NK-92 (cell line): ENCODE results near the gene CATSPER3.

Experiments used
- DNase-seq: peaks from one replicate; lab custom pipeline; 2025; ENCODE audit not compliant: unreplicated experiment; lab: John Stamatoyannopoulos, UW

CATSPER3 gene

DNA sequence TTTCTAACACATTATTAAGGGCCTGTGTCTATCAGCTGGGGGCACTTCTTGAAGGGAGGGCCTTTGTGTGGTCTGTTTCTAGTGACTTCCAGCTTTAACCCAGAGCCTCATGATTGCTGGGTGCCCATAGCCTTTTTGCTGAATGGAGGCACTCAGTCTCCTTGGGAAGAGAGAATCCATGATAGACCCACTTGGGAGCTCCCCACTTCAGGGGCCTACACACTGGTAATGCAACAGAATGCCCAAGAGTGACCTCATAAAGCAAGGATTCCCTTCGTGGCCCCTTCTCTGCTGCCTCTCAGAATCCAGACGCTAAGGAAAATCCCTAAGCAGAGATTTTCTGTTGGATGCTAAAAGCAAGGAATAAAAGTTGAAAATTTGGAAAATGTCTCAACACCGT is at the start of gene CATSPER3:
Gene CATSPER3 (plus strand): TSS at position 301 of the 400 bp plus-strand sequence. CDS start 85 bp downstream, at position 386.
- no peak for DNase-seq

DNA sequence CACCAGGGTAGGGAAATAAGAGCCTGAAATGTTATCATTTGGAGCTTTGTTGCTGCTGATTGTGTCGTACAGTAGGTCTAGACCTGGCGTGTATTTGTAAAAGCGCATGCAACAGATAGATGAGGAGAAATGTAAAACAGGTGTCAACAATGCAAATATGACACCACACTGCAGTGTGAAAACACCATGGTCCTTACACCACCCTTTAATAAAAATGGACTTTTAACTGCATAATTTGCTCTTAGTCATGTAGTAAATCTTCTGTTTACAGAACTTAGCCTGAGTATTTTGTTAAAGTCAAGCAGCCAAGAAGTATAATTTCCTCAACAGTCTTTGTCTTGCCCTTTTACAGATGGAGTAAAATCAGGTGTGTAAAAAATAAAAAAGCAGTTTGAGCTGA is 48.8 kb upstream of the CATSPER3 start:
- no peak for DNase-seq

DNA sequence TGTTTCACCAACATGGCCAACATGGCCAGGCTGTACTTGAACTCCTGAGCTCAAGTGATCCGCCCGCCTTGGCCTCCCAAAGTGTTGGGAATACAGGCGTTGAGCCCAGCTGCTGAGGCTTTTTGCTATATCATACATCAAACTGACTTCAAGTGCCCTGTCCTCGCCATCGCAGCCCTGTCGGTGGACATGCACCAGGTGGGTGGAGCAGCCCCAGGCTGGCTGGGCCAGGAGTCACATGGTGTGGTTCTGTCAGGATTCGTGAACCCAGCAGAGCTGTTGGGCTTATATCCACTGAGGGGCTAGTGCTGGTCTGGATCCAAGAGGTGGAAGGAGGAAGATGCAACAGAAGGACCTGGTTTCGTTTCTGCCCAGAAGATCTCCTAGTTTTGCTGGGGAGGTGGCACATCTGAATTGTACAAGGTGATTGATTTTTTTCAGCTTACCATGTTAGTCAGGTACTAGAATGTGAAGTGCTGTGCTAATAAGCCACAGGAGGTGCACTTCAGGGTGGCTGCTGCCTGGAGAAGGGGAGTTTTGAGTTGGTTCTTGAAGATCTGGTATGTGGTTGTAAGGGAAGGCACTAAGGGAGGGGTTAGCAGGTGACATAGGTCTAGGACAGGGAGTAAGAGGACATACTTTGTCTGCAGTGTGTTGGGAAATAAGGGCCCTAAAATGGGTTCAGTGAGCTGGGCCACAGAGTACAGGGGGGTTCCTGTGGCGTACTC is 46.7 kb upstream of the CATSPER3 start:
- DNase-seq = no peak

DNA sequence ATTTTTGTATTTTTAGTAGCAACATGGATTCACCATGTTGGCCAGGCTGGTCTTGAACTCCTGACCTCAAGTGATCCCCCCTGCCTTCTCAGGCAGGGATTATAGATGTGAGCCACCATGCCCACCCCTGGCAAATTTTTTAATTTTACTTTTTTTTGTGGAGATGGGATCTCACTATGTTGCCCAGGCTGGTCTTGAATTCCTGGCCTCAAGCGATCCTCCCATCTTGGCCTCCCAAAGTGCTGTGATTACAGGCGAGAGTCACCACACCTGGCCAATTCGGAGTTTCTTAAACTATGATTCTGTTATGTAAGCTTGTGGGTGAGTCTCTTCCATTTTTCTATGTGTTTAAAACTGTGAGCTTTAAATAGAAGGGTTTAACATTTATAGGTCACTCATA is 35.2 kb upstream of the CATSPER3 start:
- no peak for DNase-seq

DNA sequence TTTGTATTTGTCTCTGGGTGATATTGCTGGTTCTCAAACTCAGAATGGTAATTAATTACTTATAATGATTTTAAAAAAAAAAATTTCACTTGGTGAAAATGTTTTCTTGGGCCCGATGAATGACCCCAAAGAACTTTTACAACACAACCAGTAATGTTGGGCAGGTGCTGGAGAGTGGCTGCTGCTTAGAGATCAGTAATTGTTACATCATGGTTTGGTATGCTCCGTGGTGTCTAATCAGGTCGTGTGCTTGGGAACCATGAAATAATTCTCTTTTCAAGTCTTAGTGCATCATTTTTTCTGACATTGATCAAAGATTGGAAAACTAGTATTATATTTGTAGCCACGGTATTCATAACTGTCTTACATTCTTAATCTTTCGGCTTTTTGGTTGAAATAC is 33.5 kb upstream of the CATSPER3 start:
- DNase-seq = no peak

DNA sequence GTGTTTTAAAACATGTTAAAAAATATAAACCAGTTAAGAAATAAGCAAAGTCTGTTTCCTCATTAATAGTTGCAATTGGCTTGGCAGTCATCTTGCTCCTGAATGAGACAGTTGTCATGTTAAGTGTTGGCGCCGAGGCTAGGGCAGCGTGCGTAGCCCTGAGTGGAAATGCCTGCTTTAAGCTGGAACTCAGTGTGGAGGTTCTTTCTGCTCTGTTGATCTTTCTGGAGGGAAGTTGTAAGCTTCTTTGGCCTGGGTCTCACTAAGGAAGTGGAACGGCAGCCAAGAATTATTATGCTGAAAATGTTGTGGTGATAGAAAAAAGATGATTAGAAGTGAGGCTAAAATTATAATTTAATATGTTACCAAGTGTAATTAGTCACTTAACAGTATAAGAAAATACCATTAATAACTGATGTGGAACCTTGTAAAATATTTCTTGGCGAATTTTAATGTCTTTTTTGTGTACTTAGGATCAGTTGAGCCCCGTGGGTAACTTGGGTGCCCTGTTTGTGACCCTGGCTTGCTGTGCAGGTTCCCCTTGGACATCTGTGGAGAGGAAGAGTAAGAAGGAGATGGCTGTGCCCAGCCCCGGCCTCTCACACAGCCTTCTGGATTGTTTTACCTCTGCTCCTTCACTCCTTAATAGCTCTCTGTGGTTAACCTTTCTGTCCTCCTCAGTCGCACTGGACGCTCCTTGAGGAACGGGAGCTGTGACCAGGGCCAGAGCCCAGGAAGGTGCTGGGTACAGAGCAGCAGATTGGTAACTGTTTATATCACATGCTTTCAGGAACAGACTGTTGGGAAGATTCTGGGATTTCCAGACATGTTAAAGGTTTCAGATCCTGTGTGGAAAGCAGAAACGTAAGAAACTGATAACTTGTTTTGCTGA is 31.8 kb upstream of the CATSPER3 start:
- no peak for DNase-seq

DNA sequence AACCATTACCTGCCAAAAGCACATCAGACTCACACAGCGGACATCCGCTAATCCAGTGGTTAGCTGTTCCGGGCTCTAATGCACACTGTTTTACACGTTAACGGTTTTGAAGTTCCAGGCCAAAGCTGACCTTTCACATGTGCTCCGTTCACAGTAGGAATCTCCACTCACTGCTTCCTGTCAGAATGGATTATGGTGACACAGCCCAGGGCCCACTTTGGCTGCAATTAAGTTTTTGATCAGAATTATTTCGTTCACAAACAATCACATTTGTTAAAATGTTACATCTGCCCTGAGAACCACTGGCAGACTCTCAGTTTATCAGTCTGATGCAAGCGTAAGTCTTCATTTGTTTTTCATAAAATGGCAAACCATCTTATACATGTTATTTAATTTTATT is 30.2 kb upstream of the CATSPER3 start:
- DNase-seq = no peak

DNA sequence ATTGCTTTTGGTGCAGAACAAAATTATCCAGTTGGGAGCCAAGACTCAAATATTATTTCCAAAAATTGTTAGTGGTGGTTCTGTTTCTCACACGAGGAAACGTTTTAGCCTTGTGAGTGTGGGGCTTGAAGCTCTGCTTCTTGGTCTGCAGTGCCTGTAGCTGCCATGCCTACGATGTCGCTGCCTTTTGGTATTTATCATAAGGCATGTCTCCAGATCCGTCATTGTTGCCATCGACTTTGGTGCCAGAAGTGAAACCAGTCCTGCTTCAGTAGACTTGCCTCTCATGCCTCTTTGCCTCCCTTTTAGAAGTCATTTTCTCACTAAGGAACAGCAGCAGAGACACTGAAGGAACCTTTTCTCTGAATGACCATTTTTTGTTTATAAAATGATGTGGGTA is 29.7 kb upstream of the CATSPER3 start:
- no peak for DNase-seq

DNA sequence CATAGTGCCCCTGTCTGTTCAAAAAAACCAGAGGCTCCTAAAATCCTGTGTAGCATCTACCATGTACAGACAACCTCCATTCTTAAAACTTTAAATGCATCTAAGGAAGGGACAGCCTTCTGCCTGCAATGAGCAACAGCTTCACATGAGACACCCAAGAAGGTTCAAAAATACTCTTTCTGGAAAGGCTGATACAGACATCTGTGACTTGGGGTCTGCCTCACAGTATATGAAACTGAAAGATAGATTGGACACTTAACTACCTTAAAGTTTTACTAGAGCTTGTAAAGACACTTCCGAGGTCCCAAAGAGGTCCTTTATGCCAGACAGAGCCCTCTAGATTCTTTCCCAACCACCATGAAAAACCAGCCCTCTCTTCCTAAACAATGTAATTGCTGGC is 28.2 kb upstream of the CATSPER3 start:
- no peak for DNase-seq

DNA sequence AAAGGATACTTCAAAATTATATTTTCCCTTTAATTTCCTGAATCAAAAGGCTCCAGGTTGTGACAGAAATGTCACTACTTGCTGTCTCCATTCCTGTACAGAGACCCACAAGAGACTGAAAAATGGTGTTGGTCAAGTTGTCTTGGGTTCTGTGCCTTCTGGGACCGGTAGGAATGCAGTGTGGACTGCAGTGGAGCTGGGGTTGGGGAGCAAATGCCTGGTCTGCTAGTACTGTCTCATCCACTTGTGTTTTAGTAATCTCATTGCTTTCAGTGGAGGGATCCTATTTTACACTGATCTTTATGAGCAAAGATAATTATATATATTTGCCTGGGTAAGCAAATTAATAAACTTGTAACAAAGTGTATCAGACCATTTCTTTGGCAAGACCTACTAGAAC is 24.2 kb upstream of the CATSPER3 start:
- no peak for DNase-seq

DNA sequence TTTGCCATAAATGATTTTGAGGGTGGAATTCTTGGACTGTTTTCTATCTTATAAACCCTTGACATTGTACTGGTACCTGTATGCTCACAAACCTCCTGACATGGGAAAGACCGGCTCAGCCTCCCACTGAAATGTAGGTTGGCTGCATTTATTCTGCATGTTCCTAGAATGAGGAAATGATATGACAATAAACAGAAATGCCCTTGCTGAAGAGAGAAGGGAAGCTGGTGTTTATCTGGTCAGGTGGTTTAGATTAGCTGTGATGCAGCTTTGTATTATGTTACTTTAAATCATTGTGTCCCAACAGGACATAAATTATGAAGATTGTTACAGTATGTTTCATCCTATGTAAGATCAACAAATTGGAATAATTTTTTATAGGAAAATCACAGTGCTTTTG is 23.1 kb upstream of the CATSPER3 start:
- DNase-seq = no peak

DNA sequence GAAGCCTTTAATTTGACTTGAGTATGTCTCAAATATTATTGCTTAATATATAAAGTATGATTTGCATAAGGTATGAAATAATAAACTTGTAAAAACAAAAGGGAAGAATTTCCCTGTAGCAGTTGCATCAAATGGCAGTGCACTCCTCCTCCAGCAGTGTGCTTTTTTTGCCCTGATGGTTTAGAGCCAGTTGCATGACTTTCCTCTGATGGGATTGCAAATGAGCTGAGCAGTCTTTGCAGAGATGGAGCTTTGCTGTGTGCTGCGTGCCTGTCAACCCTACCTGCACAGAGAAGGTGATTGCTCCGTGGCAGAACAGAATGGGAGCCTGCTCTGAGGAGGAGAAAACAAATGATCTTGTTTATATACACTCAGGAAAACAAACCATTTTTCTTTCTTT is 22.7 kb upstream of the CATSPER3 start:
- no peak for DNase-seq

DNA sequence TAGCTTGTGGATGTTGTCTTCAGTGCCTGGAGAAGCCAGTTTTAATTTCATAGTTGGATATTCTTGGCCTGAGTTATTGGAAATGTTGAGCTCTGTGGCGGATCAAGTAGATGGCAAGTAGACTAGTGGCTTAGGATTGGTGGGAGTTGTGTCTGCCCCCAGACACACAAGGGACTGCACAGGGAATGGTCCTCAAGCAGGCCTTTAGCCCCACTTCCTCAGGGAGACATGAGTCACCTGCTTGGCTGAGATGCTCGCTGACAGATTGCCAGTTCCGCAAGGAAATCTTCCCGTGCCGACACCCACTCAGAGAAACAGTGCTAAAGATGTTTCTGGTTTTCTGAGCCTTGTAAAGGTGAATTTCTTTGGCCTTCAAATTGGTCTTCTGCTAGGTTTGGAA is 18.8 kb upstream of the CATSPER3 start:
- DNase-seq = no peak

DNA sequence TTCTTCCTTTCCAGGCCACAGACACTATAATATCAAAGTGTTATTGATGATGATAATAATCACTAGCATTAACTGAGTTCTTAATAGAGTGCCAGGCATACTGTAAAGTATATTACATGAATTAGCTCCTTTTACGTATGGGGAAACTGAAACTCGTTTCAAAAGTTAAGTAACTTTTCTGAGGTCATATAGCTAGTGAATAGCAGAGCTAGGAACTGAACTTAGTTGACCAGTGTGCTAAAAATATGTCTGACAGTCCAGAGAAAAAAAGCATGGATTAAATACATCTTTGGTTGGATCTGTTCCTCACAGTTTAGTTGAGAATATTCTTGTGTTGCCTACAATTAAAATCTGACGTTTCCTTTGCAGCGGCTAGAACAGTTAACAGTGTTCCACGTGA is 18.4 kb upstream of the CATSPER3 start:
- no peak for DNase-seq

DNA sequence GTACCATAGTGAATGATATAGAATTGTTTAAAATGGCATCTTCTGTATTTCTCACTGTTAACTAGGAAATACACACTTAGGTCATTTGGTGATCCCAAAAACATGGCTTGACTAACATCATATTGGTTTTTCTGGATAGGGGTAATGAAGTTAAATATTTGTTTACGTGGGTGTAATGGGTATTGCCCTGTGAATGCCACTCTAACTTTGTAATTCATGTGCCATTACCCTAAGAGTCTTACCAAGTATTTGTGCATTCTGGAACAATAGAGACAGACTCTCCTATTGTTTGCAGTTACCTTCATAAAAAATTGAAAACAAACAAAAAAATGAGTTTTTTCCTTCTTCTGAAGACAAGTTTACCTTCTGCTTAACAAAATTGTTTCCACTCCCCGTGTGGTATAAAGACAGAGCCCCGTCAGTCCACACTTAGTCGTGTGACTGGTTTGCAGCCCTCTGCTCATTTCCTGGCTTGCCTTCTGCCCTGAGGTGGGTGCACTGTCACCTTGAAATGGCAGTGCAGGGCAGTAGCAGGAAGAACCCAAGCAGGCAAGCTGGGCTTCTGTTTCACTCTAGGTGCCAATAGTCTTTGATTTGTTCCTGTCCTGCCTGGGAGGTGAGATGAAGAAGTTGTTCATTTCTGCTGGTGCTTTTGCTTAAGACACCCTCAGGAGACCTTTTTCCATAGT is 9.6 kb upstream of the CATSPER3 start:
- no peak for DNase-seq

DNA sequence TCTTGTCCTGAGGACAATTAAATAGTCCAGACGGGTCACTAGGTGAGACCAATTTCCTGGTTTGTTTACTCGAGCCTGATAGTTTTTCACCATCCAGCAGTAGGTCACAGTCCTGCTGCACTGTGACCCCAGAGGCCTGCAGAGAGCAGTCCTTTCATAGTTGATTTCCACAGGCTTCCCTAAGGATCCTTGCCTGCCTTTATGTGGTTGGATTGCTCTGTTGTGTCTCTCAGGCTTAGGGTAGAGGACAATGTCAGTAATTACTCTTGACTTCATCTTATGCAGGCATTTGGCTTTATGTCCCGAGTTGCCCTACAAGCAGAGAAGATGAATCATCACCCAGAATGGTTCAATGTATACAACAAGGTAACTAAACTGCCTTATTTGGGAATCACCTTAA is 9.0 kb upstream of the CATSPER3 start:
- DNase-seq = no peak

DNA sequence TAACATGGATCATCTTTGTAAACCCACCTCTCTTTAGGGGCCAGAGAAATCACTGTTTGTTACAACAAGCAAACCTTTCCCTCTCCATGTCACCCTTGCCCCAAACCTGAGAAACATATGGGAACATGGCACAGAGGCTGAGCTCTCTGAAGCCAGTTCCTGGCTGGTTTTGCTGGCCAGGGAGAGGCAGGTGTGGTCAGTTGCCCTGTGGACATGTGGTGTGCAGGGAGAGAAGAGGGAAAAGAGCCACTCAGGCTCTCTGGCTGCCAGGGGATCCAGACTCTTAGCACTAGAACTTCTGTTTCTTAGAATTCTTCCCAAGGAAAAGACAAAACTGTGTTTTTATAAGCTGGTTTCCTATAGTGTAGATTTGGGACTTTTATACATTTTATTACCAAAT is 4.6 kb upstream of the CATSPER3 start:
- DNase-seq = no peak

DNA sequence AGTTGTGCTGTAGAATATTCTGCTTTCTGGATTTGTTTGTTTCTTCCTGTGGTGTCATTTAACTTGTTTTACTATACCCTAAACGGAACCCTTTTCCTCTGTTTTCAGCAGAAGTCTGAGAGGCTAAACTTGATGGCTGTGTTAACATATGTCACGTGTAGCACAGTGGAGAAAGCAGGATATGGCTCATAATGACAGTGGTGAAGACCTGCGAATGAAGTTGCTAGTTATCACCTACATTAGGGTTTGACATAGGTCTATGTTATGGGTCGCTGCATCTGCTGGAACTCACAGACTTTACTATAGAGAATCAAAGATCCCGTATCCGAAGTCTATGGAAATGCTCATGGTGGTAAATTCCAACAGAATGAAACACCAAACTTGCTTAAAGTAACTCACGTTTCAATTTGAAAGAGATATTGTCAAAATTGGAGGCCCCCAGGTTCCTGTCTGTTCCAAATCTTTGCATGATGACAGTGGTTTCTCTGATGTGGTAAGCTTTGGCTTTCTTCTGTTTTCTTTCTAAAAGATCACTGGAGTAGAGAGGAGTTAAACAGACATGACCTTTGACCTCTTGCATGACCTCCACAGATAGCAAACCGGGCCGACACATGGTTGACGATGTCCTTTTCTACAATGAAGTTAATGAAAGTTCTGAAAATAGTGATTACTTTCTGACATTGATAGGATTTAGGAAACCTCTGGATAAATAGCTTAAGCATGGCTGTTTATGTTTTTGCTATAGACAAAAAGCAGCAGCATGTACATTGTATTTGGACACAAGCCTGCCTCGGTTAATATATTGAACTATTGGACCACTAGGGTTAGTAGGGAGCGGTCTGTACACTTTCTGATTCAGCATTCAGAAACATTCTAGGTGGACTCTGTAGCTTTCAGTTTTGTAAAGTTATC is 3.1 kb upstream of the CATSPER3 start:
- no peak for DNase-seq

DNA sequence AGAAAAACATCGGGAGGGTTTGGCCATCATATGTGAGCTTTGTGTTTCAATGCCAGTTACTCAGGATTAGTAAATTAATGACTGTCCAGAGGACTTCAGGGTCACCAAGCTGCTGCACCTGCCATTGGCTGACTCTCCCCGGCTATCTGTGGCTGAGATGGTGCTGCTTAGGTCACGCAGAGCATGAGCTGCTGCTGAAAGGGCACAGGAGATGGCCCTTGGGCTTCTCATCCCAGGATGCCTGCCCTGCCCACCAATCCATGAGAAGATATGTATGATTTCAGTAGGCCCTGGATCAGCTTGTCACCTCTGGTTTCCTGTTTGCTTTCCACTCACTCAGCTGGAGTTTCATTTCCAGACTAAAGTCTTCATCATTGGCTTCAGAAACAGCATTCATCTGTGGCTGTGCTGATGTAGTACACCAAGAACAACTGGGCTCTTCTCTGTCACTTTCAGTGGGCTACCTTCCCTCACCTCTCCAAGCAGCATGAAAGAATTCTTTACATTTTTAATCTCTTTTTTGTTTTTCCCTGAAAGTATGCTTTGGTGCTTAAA is 2.4 kb upstream of the CATSPER3 start:
- no peak for DNase-seq

DNA sequence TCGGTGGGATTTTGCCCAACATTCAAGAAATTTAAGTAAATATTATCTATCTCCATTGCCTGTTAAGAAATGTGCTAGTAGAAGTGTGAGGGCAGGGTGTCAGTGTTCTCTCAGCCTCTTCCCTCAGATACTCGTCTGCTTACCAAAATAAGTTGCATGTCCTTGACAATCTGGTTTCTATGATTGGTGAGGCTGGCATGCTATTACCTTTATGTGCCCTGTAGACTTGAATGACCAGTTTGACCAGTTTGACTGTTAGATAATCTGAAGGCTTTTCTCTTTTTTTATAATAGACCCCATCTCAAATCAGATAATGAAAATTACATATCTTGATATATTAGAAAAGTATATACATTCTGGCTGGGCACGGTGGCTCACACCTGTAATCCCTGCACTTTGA is 348 bp downstream of the CATSPER3 start:
- no peak for DNase-seq

DNA sequence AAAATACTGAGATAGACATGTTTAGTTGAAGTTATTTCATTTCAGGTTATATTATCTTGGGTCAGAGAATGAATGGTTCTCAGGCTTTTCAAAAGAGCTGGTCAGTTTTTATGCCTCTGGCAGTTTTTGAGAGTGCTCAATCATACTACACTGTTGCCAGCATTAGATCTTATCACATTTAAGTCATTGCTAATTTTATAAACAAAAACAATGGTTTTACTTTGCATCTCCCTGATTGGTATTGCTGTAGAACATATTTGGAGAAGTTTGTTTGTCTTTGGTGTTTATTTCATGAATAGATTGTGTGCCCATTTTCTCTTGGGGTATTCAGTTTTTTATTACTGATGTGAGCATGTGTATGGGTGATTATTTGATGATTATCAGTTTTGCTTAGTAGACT is 1.5 kb downstream of the CATSPER3 start:
- no peak for DNase-seq
